Large intestine (tissue), 3 donors: Measurements from ENCODE around the gene SLC1A7. TPM values are rescaled to one million over a fixed set of nuclear protein-coding genes. Genes with fewer than 3 reads are reported as not detected.

Source experiments
- DNase-seq, 2 donors: peaks; one replicate each; pipeline versions ENCODE4 v3.0.0 to v3.0.0-alpha.2; 2013
- H3K27ac ChIP-seq: one replicate; pipeline ENCODE4 v1.5.1; 2013; ENCODE audit warnings: low read length
- H3K27me3 ChIP-seq: 2 replicates; pipeline ENCODE4 v1.6.1; 2013; ENCODE audit warnings: low read length; ENCODE audit not compliant: control insufficient read depth, insufficient read depth
- H3K36me3 ChIP-seq: 2 replicates; pipeline ENCODE4 v1.6.1; 2013; ENCODE audit warnings: low read length; ENCODE audit not compliant: control insufficient read depth, insufficient read depth
- H3K4me1 ChIP-seq: one replicate; pipeline ENCODE4 v1.6.1; 2013; ENCODE audit warnings: low read length; ENCODE audit not compliant: control insufficient read depth, insufficient read depth
- H3K4me3 ChIP-seq: one replicate; pipeline ENCODE4 v1.5.1; 2013; ENCODE audit warnings: low read length
- H3K9me3 ChIP-seq: one replicate; pipeline ENCODE4 v1.6.1; 2013; ENCODE audit warnings: mild to moderate bottlenecking, low read depth, low read length, moderate library complexity; ENCODE audit not compliant: control insufficient read depth
- WGBS: methylation state at CpG from one replicate; pipeline ENCODE4 v1.1.5; 2013; ENCODE audit warnings: low lambda C conversion rate; ENCODE audit not compliant: insufficient coverage; 5-methylcytosine and 5-hydroxymethylcytosine counted together
- polyA plus RNA-seq: library from polyadenylated mRNA; unstranded; fragments of 120-200 nt; gene quantifications from one replicate; pipeline ENCODE4 v1.2.1, GENCODE V29; 2013

SLC1A7 gene
- polyA plus RNA-seq, 1 donor: 0.40 TPM

DNA sequence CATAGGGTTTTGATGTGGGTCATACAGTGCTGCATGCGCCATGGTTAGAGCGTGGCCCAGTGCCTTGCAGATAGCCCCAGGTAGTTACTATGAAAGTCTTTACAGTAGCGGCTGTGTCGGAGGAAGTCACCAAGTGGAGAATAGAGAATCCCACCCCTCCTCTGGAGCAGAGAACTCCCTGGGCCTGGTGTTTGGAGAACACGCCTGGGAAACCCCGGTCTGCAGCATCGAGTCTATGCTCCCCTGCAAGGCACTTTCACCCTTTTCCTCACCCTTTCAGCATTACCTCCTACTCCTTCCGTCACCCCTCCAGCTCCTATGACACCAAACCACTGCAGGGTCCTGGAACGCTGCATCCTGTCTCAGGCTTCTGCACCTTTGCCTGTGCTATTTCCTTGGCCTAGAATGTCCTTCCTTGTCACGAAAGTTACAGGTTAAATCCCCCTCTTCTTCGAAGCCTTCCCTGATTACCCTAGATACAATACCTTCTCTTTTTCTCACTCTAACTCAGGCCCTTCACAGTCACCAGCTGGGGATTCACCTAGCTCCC, 2.7 kb upstream of the SLC1A7 start:
- Histone ChIP-seq H3K4me3 (no peak overlapping the region), H3K36me3 (no peaks in the 10 kb centered on the region), H3K27me3 (no peaks in the 10 kb centered on the region), H3K27ac (peak overlapping the region; percentile 94), H3K4me1 (peaks cover 22% of the 10 kb centered on the region), H3K9me3 (peaks cover 3% of the 10 kb centered on the region)
- 100% methylated on average over 2 of the region's 11 CpGs for WGBS
- DNase-seq: no peak

DNA sequence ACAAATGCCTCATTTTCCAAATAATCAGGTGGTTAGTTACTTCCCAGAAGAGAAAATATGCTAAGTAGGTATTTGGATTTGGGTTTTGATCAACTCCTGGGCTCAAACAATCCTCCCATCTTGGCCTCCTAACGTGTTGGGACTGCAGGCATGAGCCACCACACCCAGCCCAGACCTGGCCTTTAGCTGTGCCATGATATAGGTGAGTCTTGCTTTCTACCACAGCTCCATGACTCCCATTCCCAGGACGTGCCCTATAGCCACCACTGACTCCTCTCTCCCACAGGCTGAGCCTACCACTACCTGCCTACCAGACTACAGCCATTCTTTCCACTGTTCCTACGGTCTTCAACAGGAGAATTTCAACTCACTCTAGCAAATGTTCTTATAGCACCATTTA, 1.8 kb upstream of the SLC1A7 start:
- Histone ChIP-seq H3K27me3 (no peaks in the 10 kb centered on the region), H3K9me3 (peaks cover 3% of the 10 kb centered on the region), H3K36me3 (no peaks in the 10 kb centered on the region), H3K4me1 (peaks cover 22% of the 10 kb centered on the region), H3K27ac (no peak overlapping the region), H3K4me3 (no peak overlapping the region)
- no peak for DNase-seq
- WGBS: no CpG with 5 or more reads among the region's 3 CpGs

- no CpG with 5 or more reads among the region's 4 CpGs for WGBS
- DNase-seq: no peak
- peaks cover 3% of the 10 kb centered on the region for H3K9me3 ChIP-seq
- no peak overlapping the region for H3K4me3 ChIP-seq
- H3K27me3 ChIP-seq: no peaks in the 10 kb centered on the region
- H3K4me1 ChIP-seq: peaks cover 22% of the 10 kb centered on the region
- H3K36me3 ChIP-seq: no peaks in the 10 kb centered on the region
- H3K27ac ChIP-seq: no peak overlapping the region
Measured at GRCh38 chr1:53143527-53143926, 1.1 kb upstream of the SLC1A7 start.

- no peaks in the 10 kb centered on the region for H3K36me3 ChIP-seq
- H3K27ac ChIP-seq: no peak overlapping the region
- no peak overlapping the region for H3K4me3 ChIP-seq
- H3K27me3 ChIP-seq: no peaks in the 10 kb centered on the region
- no peak for DNase-seq
- peaks cover 16% of the 10 kb centered on the region for H3K4me1 ChIP-seq
- H3K9me3 ChIP-seq: peaks cover 8% of the 10 kb centered on the region
- WGBS: no CpG with 5 or more reads among the region's 15 CpGs
Measured at GRCh38 chr1:53141487-53142055, 867 bp downstream of the SLC1A7 start.

DNA sequence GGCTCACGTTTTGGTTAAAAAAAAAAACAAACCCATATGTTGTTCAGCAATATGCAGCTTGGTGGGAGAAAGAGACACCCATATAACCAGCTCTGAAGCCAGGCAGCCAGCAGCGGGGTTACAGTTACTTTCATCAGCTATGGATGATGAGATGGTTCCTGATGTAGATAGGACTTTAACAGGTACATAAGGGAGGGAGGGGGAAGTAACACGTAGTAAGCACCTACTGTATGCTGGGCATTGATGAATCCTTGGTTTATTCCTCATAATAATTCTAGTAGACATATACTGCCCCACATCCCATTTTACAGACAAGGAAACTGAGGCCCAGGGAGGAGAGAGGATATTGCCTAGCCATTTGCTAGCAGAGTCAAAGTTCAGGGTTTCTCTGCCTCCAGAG, 2.0 kb downstream of the SLC1A7 start:
- Histone ChIP-seq H3K9me3 (peaks cover 8% of the 10 kb centered on the region), H3K36me3 (no peaks in the 10 kb centered on the region), H3K27ac (no peak overlapping the region), H3K4me1 (peaks cover 5% of the 10 kb centered on the region), H3K27me3 (no peaks in the 10 kb centered on the region), H3K4me3 (no peak overlapping the region)
- WGBS: no CpG with 5 or more reads among the region's 3 CpGs
- DNase-seq: no peak

DNA sequence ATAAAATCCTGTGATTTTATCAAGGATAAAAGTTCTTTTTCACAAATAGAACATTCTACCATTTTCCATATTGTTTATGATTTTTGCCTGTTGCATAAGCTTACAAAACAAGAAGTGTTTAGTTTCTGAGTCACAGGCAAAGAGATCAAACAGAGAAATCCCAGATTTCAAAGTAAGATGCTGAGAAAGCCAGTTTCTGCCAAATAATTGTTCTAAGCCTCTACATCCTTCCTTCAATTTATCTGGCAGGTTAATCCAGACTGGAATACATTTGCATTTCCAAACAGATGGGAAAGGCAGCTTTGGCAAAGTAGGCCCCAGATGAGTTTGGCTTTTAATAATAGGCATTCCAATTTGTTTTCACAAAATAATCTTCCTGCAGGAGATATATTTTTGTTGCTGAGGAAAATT, 2.5 kb downstream of the SLC1A7 start:
- H3K27ac ChIP-seq: no peak overlapping the region
- H3K27me3 ChIP-seq: no peaks in the 10 kb centered on the region
- DNase-seq: no peak
- H3K4me1 ChIP-seq: no peaks in the 10 kb centered on the region
- H3K4me3 ChIP-seq: no peak overlapping the region
- no peaks in the 10 kb centered on the region for H3K36me3 ChIP-seq
- H3K9me3 ChIP-seq: peaks cover 8% of the 10 kb centered on the region

- no peaks in the 10 kb centered on the region for H3K27me3 ChIP-seq
- DNase-seq: no peak
- H3K36me3 ChIP-seq: no peaks in the 10 kb centered on the region
- WGBS: 100% methylated on average over 1 of the region's 8 CpGs
- no peaks in the 10 kb centered on the region for H3K4me1 ChIP-seq
- no peak overlapping the region for H3K4me3 ChIP-seq
- no peak overlapping the region for H3K27ac ChIP-seq
- peaks cover 8% of the 10 kb centered on the region for H3K9me3 ChIP-seq
Measured at GRCh38 chr1:53138991-53139884, 3.2 kb downstream of the SLC1A7 start.

DNA sequence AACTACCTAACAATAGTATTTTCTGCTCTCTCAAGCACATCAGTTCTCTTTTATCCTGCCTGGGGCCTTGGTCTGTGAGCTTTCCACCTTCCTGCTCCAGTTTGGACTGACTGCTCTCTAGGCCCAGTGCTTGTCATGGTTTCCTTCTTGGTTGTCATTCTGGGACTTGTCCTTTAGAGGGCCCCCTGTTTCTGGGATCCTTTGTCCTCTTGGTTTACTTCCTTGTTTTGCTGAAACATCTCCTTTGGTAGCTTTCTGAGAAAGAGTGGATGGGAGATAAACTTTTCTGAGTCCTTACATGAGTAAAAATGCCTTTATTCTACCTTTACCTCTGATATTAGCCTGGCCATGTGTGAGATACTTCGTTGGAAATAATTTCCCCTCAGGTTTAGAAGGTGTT, 4.7 kb downstream of the SLC1A7 start:
- Histone ChIP-seq H3K4me3 (no peak overlapping the region), H3K9me3 (peaks cover 8% of the 10 kb centered on the region), H3K36me3 (no peaks in the 10 kb centered on the region), H3K27ac (no peak overlapping the region), H3K27me3 (no peaks in the 10 kb centered on the region), H3K4me1 (no peaks in the 10 kb centered on the region)
- WGBS: no CpG with 5 or more reads among the region's 1 CpG
- DNase-seq: no peak

DNA sequence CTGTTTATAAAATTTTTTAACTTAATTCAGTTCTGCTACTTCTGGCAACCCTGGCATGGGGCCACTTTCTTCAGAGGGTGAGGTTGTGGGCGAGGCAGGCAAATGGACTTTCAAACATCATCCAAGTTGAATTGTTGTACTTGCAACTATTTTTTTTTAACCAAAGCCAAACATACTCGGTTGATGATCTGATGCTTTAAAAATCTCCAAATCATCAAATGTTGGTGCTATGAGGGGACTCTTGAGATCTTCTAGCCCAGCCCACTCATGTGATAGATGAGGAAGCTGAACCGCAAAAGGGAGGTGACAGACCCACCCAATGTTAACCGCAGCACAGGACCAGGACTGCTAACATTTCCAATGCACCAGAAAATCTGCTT, 6.7 kb downstream of the SLC1A7 start:
- no peaks in the 10 kb centered on the region for H3K4me1 ChIP-seq
- peak; percentile 32 to 45 for DNase-seq
- 29% methylated on average over 1 of the region's 4 CpGs for WGBS
- H3K36me3 ChIP-seq: no peaks in the 10 kb centered on the region
- H3K27ac ChIP-seq: no peak overlapping the region
- no peaks in the 10 kb centered on the region for H3K27me3 ChIP-seq
- H3K4me3 ChIP-seq: no peak overlapping the region
- peaks cover 5% of the 10 kb centered on the region for H3K9me3 ChIP-seq

- no peaks in the 10 kb centered on the region for H3K4me1 ChIP-seq
- no CpG with 5 or more reads among the region's 23 CpGs for WGBS
- no peak overlapping the region for H3K4me3 ChIP-seq
- no peak overlapping the region for H3K27ac ChIP-seq
- peaks cover 5% of the 10 kb centered on the region for H3K9me3 ChIP-seq
- peak; percentile 38 to 61 for DNase-seq
- H3K36me3 ChIP-seq: no peaks in the 10 kb centered on the region
- H3K27me3 ChIP-seq: no peaks in the 10 kb centered on the region
Measured at GRCh38 chr1:53134961-53135734, 7.3 kb downstream of the SLC1A7 start.
